BJ (cell line): ENCODE data around the gene RGCC. TPM values are rescaled to one million over a fixed set of nuclear protein-coding genes. Genes with fewer than 3 reads are reported as not detected.

Source experiments
- CTCF ChIA-PET: fragments of 350-600 bp; formaldehyde crosslinking; extraction: SDS; loops from one replicate; lab custom pipeline; 2021; ENCODE audit warnings: antibody characterized with exemption, inconsistent platforms; lab: Yijun Ruan, JAX
- POLR2A ChIA-PET: fragments of 300-600 bp; sonication (Branson Sonifier 250); formaldehyde crosslinking; extraction: SDS; loops from one replicate; lab custom pipeline; 2021; ENCODE audit warnings: antibody characterized with exemption; lab: Charles Lee
- DNase-seq: peaks from one replicate; pipeline ENCODE4 v3.0.0-alpha.2; 2011; ENCODE audit warnings: low read depth
- H3K27me3 ChIP-seq: 2 replicates; pipeline ENCODE4 v1.6.0; 2011; ENCODE audit warnings: low read length; ENCODE audit not compliant: control insufficient read depth, insufficient read depth
- H3K36me3 ChIP-seq: 2 replicates; pipeline ENCODE4 v1.5.1; 2011; ENCODE audit warnings: low read length; ENCODE audit not compliant: control insufficient read depth, insufficient read depth
- H3K4me3 ChIP-seq: 2 replicates; pipeline ENCODE4 v1.5.1; 2011; ENCODE audit warnings: low read depth, mild to moderate bottlenecking, control low read depth, low read length
- polyA plus RNA-seq: library from polyadenylated mRNA; depleted of rRNA; stranded (reverse); fragments of >200 nt; gene quantifications from 2 replicates; pipeline ENCODE4 v1.2.3, GENCODE V29; 2011
- TF ChIP-seq, protein P1 (sequence below): IDR thresholded peaks from 2 replicates; pipeline ENCODE4 v1.5.1; 2011; ENCODE audit warnings: low read depth, mild to moderate bottlenecking, control low read depth, inconsistent platforms, low read length, moderate library complexity; ENCODE audit not compliant: insufficient read depth

RGCC gene
- polyA plus RNA-seq, 1 experiment: 5.7 TPM

DNA sequence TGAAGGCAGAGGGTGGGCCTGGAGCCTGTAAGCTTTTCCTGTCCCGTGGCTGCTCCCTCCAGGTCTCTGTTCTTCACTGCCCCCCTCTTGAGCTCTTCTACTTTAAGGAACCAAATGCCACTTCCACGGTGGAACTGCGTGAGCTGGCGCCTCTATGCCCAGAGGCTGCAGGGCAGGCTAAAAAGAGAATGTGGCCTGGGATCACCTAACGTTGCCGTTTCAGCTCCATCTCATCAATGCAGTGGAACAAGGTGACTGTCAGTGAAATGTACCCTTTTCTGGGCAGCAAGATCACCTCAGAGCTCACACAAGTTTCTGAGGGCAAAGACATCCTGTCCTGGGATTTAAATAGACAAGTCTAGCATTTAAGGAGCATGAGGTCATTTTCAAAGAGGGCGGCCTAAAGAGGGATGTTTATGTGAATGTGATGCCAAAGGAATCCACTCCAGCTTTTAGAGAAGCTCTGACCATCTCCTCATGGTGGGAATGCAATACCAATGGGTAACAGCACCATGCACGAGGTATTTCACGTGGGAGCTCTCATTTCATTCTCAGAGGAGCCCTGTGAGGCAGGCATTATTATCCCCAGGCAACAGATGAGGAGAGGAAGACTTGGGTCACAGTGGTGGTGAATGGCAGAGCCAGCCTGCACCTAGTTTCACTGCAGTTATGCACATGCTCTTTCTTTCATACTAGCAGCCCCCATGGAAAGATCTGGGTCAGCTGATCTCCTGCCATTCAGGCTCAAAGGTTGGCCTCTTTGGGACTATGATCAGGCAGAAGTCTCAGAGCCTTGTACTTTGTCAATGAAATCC lies 39.3 kb downstream of the RGCC start:
- Histone ChIP-seq H3K4me3 (no peak overlapping the region), H3K27me3 (peaks cover 4% of the 10 kb centered on the region; the same call in 1 of the 2 replicates), H3K36me3 (no peaks in the 10 kb centered on the region)
- peak; percentile 31 for DNase-seq
- CTCF ChIA-PET: interaction anchor here (0.6 to 1.0 kb wide), 2 partner anchors 37 to 156 kb away, joined by 3 to 4 read pairs; no protein-coding TSS in a partner anchor
- TF ChIP-seq, protein P1, sequence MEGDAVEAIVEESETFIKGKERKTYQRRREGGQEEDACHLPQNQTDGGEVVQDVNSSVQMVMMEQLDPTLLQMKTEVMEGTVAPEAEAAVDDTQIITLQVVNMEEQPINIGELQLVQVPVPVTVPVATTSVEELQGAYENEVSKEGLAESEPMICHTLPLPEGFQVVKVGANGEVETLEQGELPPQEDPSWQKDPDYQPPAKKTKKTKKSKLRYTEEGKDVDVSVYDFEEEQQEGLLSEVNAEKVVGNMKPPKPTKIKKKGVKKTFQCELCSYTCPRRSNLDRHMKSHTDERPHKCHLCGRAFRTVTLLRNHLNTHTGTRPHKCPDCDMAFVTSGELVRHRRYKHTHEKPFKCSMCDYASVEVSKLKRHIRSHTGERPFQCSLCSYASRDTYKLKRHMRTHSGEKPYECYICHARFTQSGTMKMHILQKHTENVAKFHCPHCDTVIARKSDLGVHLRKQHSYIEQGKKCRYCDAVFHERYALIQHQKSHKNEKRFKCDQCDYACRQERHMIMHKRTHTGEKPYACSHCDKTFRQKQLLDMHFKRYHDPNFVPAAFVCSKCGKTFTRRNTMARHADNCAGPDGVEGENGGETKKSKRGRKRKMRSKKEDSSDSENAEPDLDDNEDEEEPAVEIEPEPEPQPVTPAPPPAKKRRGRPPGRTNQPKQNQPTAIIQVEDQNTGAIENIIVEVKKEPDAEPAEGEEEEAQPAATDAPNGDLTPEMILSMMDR: no peak
- POLR2A ChIA-PET: interaction anchor here (0.7 kb wide), 1 partner anchor 10 kb away, joined by 3 read pairs; no protein-coding TSS in a partner anchor

DNA sequence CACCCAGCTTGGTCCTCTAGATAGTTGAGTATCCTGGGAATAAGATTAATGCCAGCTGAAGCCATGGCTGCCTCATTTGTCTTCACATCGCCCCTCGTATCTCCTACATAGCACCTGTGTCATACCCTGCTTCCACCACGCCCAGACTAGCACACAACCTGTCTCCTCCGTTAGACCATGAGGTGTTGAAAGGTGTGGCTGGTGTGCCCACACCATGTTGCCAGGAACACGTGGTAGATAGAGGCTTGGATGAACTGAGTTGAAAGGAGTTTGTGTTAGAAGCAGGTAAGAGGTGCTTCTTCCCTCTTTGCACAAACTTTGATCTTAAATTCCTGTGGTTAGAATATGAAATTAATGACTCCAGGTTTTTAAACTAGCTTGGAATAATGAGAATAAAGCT lies 40.1 kb downstream of the RGCC start:
- Histone ChIP-seq H3K27me3 (peaks cover 5% of the 10 kb centered on the region; the same call in 1 of the 2 replicates), H3K36me3 (no peaks in the 10 kb centered on the region), H3K4me3 (no peak overlapping the region)
- ChIA-PET POLR2A (no interaction called here), CTCF (interaction anchor here (1.0 kb wide), 1 partner anchor 155 kb away, joined by 4 read pairs; no protein-coding TSS in a partner anchor)
- TF ChIP-seq, protein P1: no peak
- DNase-seq: no peak

DNA sequence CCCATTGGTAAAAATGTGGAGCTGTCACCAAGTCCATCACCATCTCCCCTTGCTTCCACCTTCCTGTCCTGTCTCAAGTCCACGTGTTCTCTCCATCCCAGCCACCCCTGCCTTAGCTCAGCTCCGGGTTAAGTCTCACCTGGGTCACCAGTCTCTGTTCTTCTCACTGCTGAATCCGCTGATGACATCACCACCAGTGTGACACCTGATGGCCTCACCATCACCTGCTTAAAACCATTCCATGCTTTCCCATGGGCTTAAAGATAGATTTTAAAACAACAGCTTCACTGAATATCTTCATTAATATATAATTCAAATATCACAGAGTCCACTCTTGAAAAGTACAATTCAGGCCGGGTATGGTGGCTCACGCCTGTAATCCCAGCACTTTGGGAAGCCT lies 42.1 kb downstream of the RGCC start:
- no peak for DNase-seq
- Histone ChIP-seq H3K4me3 (no peak overlapping the region), H3K27me3 (peaks cover 5% of the 10 kb centered on the region; the same call in 1 of the 2 replicates), H3K36me3 (no peaks in the 10 kb centered on the region)
- ChIA-PET CTCF (no interaction called here), POLR2A (no interaction called here)
- TF ChIP-seq, protein P1: no peak

DNA sequence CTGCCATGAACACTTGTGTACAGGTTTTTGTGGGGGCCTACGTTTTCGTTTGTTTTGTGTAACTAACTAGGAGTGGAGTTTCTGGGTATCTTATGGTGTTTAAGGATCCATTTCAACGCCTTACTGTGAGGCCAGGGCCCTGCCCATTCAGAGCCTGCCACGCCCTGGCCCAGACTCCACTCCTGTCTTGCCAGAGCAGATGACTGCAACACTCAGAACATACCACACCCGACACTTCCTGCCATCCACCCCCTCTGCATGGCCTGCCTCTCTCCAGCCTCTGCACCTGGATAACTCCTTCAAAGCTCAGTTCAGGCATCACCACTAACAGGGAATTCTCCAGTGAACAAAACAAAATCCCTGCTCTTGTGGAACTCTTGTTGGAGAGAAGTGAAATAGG lies 43.2 kb downstream of the RGCC start:
- TF ChIP-seq, protein P1: no peak
- H3K36me3 ChIP-seq: no peaks in the 10 kb centered on the region
- no peak for DNase-seq
- H3K27me3 ChIP-seq: 0 out of 2 replicates have a peak, but pooled peaks cover 3% of the 10 kb centered on the region
- no peak overlapping the region for H3K4me3 ChIP-seq
- ChIA-PET POLR2A (no interaction called here), CTCF (interaction anchor here (0.7 kb wide), 1 partner anchor 32 kb away, joined by 3 read pairs; no protein-coding TSS in a partner anchor)

DNA sequence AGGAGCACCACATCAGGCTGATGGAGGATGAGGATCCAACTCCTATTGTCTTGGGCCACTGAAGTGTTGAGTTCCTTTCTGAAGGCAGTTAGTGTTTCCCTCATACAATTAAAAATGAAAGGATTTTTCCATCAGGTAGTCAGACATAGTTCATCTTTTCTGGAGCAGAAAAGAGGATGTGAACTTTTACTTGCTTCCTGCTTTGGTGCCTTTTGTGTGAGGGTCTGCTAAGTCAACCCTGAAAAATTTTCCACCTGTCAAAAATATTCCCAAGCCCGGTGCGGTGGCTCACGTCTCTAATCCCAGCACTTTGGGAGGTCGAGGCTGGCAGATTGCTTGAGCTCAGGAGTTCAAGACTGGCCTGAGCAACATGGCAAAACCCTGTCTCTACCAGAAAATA lies 43.9 kb downstream of the RGCC start:
- Histone ChIP-seq H3K36me3 (no peaks in the 10 kb centered on the region), H3K4me3 (no peak overlapping the region), H3K27me3 (0 out of 2 replicates have a peak, but pooled peaks cover 3% of the 10 kb centered on the region)
- TF ChIP-seq, protein P1: no peak
- POLR2A ChIA-PET: no interaction called here
- CTCF ChIA-PET: interaction anchor here (0.7 kb wide), 1 partner anchor 33 kb away, joined by 3 read pairs; no protein-coding TSS in a partner anchor
- DNase-seq: no peak
